ENCODE data around the gene ENTPD2. TPM values are rescaled to one million over a fixed set of nuclear protein-coding genes. Genes with fewer than 3 reads are reported as not detected.

ENTPD2 gene
- total RNA-seq, 1 donor from 2014 or later = not detected

Other genes with a start within 250 kb of the ENTPD2 start
- 69.1 and 95.8 TPM in 2 replicates for gene RABL6, start 246.1 kb downstream of the ENTPD2 start, total RNA-seq
- gene AJM1, start 211.6 kb downstream of the ENTPD2 start, total RNA-seq = 1.0 TPM in 2 replicates
- 99.0 and 104 TPM in 2 replicates for gene PHPT1, start 204.7 kb downstream of the ENTPD2 start, total RNA-seq
- 2.0 and 5.1 TPM in 2 replicates for gene MAMDC4, start 201.7 kb downstream of the ENTPD2 start, total RNA-seq
- 309 and 438 TPM in 2 replicates for gene EDF1, start 187.8 kb downstream of the ENTPD2 start, total RNA-seq
- 20.6 and 24.2 TPM in 2 replicates for gene TRAF2, start 167.5 kb downstream of the ENTPD2 start, total RNA-seq
- gene FBXW5, start 109.3 kb downstream of the ENTPD2 start, total RNA-seq = 255 and 270 TPM in 2 replicates
- gene C8G, start 108.8 kb downstream of the ENTPD2 start, total RNA-seq = 1.7 TPM in 1 of 2 replicates, not detected in the other
- gene LCN12, start 101.8 kb downstream of the ENTPD2 start, total RNA-seq = not detected in 2 replicates
- 0.17 and 0.60 TPM in 2 replicates for gene PTGDS, start 76.6 kb downstream of the ENTPD2 start, total RNA-seq
- not detected in 2 replicates for gene LCNL1, start 71.1 kb downstream of the ENTPD2 start, total RNA-seq
- gene PAXX, start 61.6 kb downstream of the ENTPD2 start, total RNA-seq = 13.5 and 17.9 TPM in 2 replicates
- gene CLIC3, start 57.5 kb downstream of the ENTPD2 start, total RNA-seq = 0.09 TPM in 1 of 2 replicates, not detected in the other
- gene ABCA2, start 25.8 kb downstream of the ENTPD2 start, total RNA-seq = 8.5 and 13.3 TPM in 2 replicates
- gene FUT7, start 22.0 kb downstream of the ENTPD2 start, total RNA-seq = not detected in 2 replicates
- 39.7 and 46.8 TPM in 2 replicates for gene NPDC1, start 7.9 kb downstream of the ENTPD2 start, total RNA-seq
- 6.0 and 36.3 TPM in 2 replicates for gene SAPCD2, start 16.5 kb upstream of the ENTPD2 start, total RNA-seq
- gene UAP1L1, start 23.5 kb upstream of the ENTPD2 start, total RNA-seq = 27.0 and 27.2 TPM in 2 replicates
- 73.1 and 76.6 TPM in 2 replicates for gene MAN1B1, start 32.9 kb upstream of the ENTPD2 start, total RNA-seq
- gene DPP7, start 60.7 kb upstream of the ENTPD2 start, total RNA-seq = 81.5 and 98.5 TPM in 2 replicates
- gene GRIN1, start 85.1 kb upstream of the ENTPD2 start, total RNA-seq = 0.05 and 0.17 TPM in 2 replicates
- gene LRRC26, start 116.0 kb upstream of the ENTPD2 start, total RNA-seq = not detected in 2 replicates
- not detected in 2 replicates for gene TMEM210, start 118.0 kb upstream of the ENTPD2 start, total RNA-seq
- gene ANAPC2, start 134.5 kb upstream of the ENTPD2 start, total RNA-seq = 23.1 and 33.6 TPM in 2 replicates
- gene SSNA1, start 134.6 kb upstream of the ENTPD2 start, total RNA-seq = 112 and 128 TPM in 2 replicates
- 4.6 and 6.6 TPM in 2 replicates for gene TPRN, start 146.7 kb upstream of the ENTPD2 start, total RNA-seq
- 31.1 TPM in 2 replicates for gene TMEM203, start 151.6 kb upstream of the ENTPD2 start, total RNA-seq
- 3.4 and 5.8 TPM in 2 replicates for gene NDOR1, start 151.6 kb upstream of the ENTPD2 start, total RNA-seq
- 0.14 TPM in 1 of 2 replicates, not detected in the other for gene RNF208, start 168.2 kb upstream of the ENTPD2 start, total RNA-seq
- 0.17 and 0.37 TPM in 2 replicates for gene CYSRT1, start 171.1 kb upstream of the ENTPD2 start, total RNA-seq
- not detected in 2 replicates for gene RNF224, start 173.4 kb upstream of the ENTPD2 start, total RNA-seq
- gene SLC34A3, start 176.8 kb upstream of the ENTPD2 start, total RNA-seq = not detected in 2 replicates
- 128 and 305 TPM in 2 replicates for gene TUBB4B, start 187.2 kb upstream of the ENTPD2 start, total RNA-seq
- 0.34 TPM in 1 of 2 replicates, not detected in the other for gene STPG3, start 197.2 kb upstream of the ENTPD2 start, total RNA-seq
- 55.3 and 83.7 TPM in 2 replicates for gene NELFB, start 201.3 kb upstream of the ENTPD2 start, total RNA-seq
- gene TOR4A, start 223.7 kb upstream of the ENTPD2 start, total RNA-seq = 29.8 and 46.0 TPM in 2 replicates
- gene NRARP, start 248.2 kb upstream of the ENTPD2 start, total RNA-seq = 64.3 and 82.2 TPM in 2 replicates